Fibroblast of lung (primary cell): Measurements from ENCODE around the gene FBRSL1. TPM values are rescaled to one million over a fixed set of nuclear protein-coding genes. Genes with fewer than 3 reads are reported as not detected.

ENCODE experiments used
- DNase-seq, 2 donors: peaks; one replicate each; pipeline versions ENCODE4 v3.0.0 to v3.0.0-alpha.2; 2010; ENCODE audit warnings: low read depth in 2 of 2
- H2AFZ ChIP-seq: 2 replicates; pipeline ENCODE4 v1.5.1; 2012; ENCODE audit warnings: low read length, control low read depth, inconsistent platforms
- H3K27ac ChIP-seq: 2 replicates; pipeline ENCODE4 v1.5.1; 2011; ENCODE audit warnings: low read length, control low read depth; ENCODE audit not compliant: insufficient read depth
- H3K27me3 ChIP-seq: 2 replicates; pipeline ENCODE4 v1.5.1; 2011; ENCODE audit warnings: mild to moderate bottlenecking, low read length; ENCODE audit not compliant: control insufficient read depth, insufficient read depth
- H3K36me3 ChIP-seq: 2 replicates; pipeline ENCODE4 v1.5.1; 2011; ENCODE audit warnings: low read length; ENCODE audit not compliant: control insufficient read depth, insufficient read depth
- H3K4me1 ChIP-seq: 2 replicates; pipeline ENCODE4 v1.5.1; 2011; ENCODE audit warnings: low read length; ENCODE audit not compliant: control insufficient read depth, insufficient read depth; ENCODE audit errors: extremely low read depth
- H3K4me2 ChIP-seq: 2 replicates; pipeline ENCODE4 v1.5.1; 2011; ENCODE audit warnings: low read length, control low read depth; ENCODE audit not compliant: insufficient read depth; ENCODE audit errors: extremely low read depth
- H3K4me3 ChIP-seq, 4 experiments: fragments of 200-600 bp in 1 of 4; sonication (generic) in 1 of 4; replicated peaks in 1 of 4; 2 replicates each; pipeline ENCODE4 v1.5.1; 2011 to 2016; ENCODE audit warnings: low read length in 4 of 4, low read depth in 3 of 4, mild to moderate bottlenecking in 3 of 4, control low read depth in 2 of 4, inconsistent platforms in 1 of 4, mixed read lengths in 1 of 4; ENCODE audit not compliant: insufficient read depth in 1 of 4; ENCODE audit errors: control extremely low read depth in 1 of 4
- H3K79me2 ChIP-seq: 2 replicates; pipeline ENCODE4 v1.5.1; 2012; ENCODE audit warnings: mild to moderate bottlenecking, low read length, inconsistent platforms; ENCODE audit not compliant: control insufficient read depth, insufficient read depth
- H3K9ac ChIP-seq: 2 replicates; pipeline ENCODE4 v1.5.1; 2011; ENCODE audit warnings: mild to moderate bottlenecking, low read length, control low read depth; ENCODE audit not compliant: insufficient read depth
- H3K9me3 ChIP-seq: 2 replicates; pipeline ENCODE4 v1.5.1; 2012; ENCODE audit warnings: low read depth, low read length; ENCODE audit not compliant: control insufficient read depth, insufficient read depth
- H4K20me1 ChIP-seq: 2 replicates; pipeline ENCODE4 v1.5.1; 2011; ENCODE audit warnings: low read length; ENCODE audit not compliant: control insufficient read depth, insufficient read depth; ENCODE audit errors: extremely low read depth
- CTCF ChIP-seq, 2 donors: IDR thresholded peaks in 1 of 2; conservative IDR thresholded peaks in 1 of 2; 1 replicate in 1 of 2; 2 replicates in 1 of 2; pipeline ENCODE4 v1.5.1; 2011 to 2012; ENCODE audit warnings: low read length in 2 of 2, control low read depth in 1 of 2, inconsistent platforms in 1 of 2, low read depth in 1 of 2, mild to moderate bottlenecking in 1 of 2
- EZH2 ChIP-seq: IDR thresholded peaks from 2 replicates; pipeline ENCODE4 v1.5.1; 2012; ENCODE audit warnings: low read length, control low read depth, mild to moderate bottlenecking; ENCODE audit errors: missing control alignments
- polyA plus RNA-seq, 2 donors: library from polyadenylated mRNA; depleted of rRNA in 1 of 2; stranded (reverse) in 1 of 2; unstranded in 1 of 2; fragments of >200 nt; gene quantifications; 2 replicates each; pipeline ENCODE4 v1.2.1, GENCODE V29; 2011 to 2012; ENCODE audit warnings: missing spikeins in 1 of 2
- total RNA-seq: library from RNA; depleted of rRNA; stranded (reverse); fragments of >200 nt; gene quantifications from 2 replicates; pipeline ENCODE4 v1.2.1, GENCODE V29; 2014

The FBRSL1 gene
- total and polyA plus RNA-seq, 2 donors (not counting 1 experiment from before 2014, with no cell fraction given): 1.4 to 1.8 TPM

DNA sequence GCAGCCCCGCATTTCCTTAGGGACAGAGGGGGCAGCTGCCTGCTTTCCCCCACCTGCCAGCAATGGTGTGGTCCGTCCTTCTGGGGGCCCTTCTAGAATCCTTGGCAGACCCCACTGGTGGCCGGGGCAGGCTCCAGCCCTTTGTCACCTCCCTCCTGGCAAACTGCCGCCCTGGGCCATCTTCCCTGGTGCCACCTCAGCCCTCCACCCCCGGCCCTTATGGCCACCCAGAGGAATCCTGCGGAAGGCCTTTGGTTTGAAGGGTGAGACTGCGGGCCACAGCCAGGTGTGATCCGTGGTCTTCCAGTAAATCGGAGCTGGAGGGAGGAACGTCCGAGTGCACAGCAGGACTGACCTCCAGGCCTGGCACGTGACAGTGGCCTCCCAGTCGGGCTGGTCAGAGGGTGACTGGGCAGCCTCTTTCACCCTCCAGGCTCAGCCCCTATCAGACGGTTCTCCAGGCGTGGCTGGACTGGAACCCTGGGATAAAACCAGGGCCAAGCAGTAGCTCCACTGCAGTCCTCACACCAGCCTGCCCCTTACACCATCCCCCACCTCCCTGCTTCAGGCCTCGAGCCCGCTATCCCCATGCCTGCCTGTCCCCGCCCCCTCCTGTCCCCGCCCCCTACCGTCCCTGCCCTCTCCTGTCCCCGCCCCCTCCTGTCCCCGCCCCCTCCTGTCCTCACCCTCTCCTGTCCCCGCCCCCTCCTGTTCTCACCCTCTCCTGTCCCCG lies 12.4 kb downstream of the FBRSL1 start:
- Histone ChIP-seq H3K79me2 (peaks cover 14% of the 10 kb centered on the region), H2AFZ (no peak overlapping the region), H3K27me3 (no peaks in the 10 kb centered on the region), H3K4me2 (no peak overlapping the region), H3K27ac (no peak overlapping the region), H3K36me3 (no peaks in the 10 kb centered on the region), H3K4me3 (no peak overlapping the region), H3K9me3 (no peaks in the 10 kb centered on the region), H4K20me1 (peaks cover 1% of the 10 kb centered on the region), H3K9ac (no peak overlapping the region), H3K4me1 (peaks cover 3% of the 10 kb centered on the region)
- TF ChIP-seq CTCF (conservative IDR thresholded peaks at IDR 0.05 in 1 of 2, IDR thresholded peaks at IDR 0.05 in 1 of 2; ENCODE audit: low read depth in 1 of 2, low read length in 2 of 2): no peak
- TF ChIP-seq EZH2: no peak
- no peak for DNase-seq

DNA sequence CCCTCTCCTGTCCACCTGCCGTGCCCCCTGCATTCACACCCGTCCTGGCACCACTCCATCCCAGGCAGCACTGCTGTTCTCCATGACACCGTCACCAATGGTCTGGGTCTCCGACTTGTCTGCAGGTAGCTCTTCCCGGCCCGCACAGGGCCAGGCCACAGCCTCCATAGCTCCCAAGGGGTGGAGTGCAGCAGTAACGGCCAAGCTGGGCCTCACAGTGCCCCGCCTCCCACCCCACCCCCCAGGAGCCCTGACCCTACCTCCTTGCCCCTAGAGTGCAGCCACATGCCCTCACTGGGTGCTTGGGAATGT lies 12.9 kb downstream of the FBRSL1 start:
- no peaks in the 10 kb centered on the region for H4K20me1 ChIP-seq
- TF ChIP-seq CTCF (conservative IDR thresholded peaks at IDR 0.05 in 1 of 2, IDR thresholded peaks at IDR 0.05 in 1 of 2; ENCODE audit: low read depth in 1 of 2, low read length in 2 of 2) (no peak), EZH2 (no peak)

DNA sequence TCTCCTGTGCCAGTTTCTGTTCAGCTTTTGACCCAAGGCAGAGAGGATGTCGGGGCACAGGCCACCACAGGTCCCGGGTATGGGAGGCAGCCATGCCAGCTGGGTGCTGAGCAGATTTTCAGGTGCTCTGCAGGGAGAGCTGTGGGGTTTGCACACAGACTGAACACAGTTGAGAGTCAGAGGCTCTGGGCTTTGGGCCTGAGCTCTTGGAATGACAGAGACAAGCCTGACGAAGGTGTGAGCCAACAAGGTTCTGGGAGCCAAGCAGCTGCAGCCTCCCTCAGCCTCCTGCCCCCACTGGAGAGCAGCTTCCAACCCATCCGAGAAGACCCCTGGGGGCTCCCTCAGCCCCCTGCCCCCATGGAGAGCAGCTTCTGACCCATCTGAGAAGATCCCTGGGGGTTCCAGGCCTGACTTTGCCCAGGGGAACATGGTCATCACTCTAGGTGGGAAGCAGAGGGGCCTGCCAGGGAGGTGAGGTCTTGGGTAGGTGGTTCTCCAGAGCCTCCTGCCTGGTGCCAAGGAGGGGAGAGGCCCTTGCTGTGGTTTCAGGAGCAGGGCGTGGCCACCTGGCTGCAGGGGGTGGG lies 13.8 kb downstream of the FBRSL1 start:
- Histone ChIP-seq H3K79me2 (peaks cover 8% of the 10 kb centered on the region), H3K4me1 (peaks cover 3% of the 10 kb centered on the region), H3K36me3 (peaks cover 2% of the 10 kb centered on the region), H3K4me2 (no peak overlapping the region), H3K27ac (no peak overlapping the region), H3K4me3 (no peak overlapping the region), H2AFZ (no peak overlapping the region), H3K9me3 (no peaks in the 10 kb centered on the region), H3K27me3 (no peaks in the 10 kb centered on the region), H4K20me1 (no peaks in the 10 kb centered on the region), H3K9ac (no peak overlapping the region)
- no peak for TF ChIP-seq EZH2
- TF ChIP-seq CTCF (conservative IDR thresholded peaks at IDR 0.05 in 1 of 2, IDR thresholded peaks at IDR 0.05 in 1 of 2; ENCODE audit: low read depth in 1 of 2, low read length in 2 of 2): no peak
- no peak for DNase-seq

More for the DNA sequence above, 12.9 kb downstream of the FBRSL1 start:
- Histone ChIP-seq H3K4me2 (no peak overlapping the region), H3K27ac (no peak overlapping the region), H3K9me3 (no peaks in the 10 kb centered on the region), H3K4me1 (peaks cover 3% of the 10 kb centered on the region), H3K4me3 (no peak overlapping the region), H3K79me2 (peaks cover 12% of the 10 kb centered on the region), H3K27me3 (no peaks in the 10 kb centered on the region), H3K9ac (no peak overlapping the region), H3K36me3 (no peaks in the 10 kb centered on the region), H2AFZ (no peak overlapping the region)
- DNase-seq: no peak
